SK-N-SH (cell line): Measurements from ENCODE around the gene SEPTIN12.

ENCODE experiments used
- CTCF ChIP-seq: fragments of 200-600 bp; sonication (generic); IDR thresholded peaks from 2 replicates; pipeline ENCODE4 v1.6.1; 2017; ENCODE audit warnings: antibody characterized with exemption, mild to moderate bottlenecking, moderate library complexity
- FOXJ3 ChIP-seq: sonication (generic); formaldehyde crosslinking; IDR thresholded peaks from 2 replicates; pipeline ENCODE4 v1.5.1; 2020; ENCODE audit warnings: mild to moderate bottlenecking, missing genetic modification reagents
- NRF1 ChIP-seq: IDR thresholded peaks from 2 replicates; pipeline ENCODE4 v1.6.1; 2012; ENCODE audit warnings: low read depth, mild to moderate bottlenecking, low read length
- POLR2AphosphoS5 ChIP-seq: IDR thresholded peaks from 2 replicates; pipeline ENCODE4 v1.6.1; 2012; ENCODE audit warnings: low read depth, low read length
- RAD21 ChIP-seq: IDR thresholded peaks from 2 replicates; pipeline ENCODE4 v1.6.1; 2012; ENCODE audit warnings: mild to moderate bottlenecking, low read length
- REST ChIP-seq: IDR thresholded peaks from 2 replicates; pipeline ENCODE4 v1.6.1; 2012; ENCODE audit warnings: mild to moderate bottlenecking, low read depth, low read length, moderate library complexity
- TAF1 ChIP-seq: IDR thresholded peaks from 2 replicates; pipeline ENCODE4 v1.6.1; 2012; ENCODE audit warnings: low read depth, mild to moderate bottlenecking, low read length, moderate library complexity, borderline replicate concordance
- TF ChIP-seq, protein P1 (sequence below): IDR thresholded peaks from 2 replicates; pipeline ENCODE4 v1.4.0; 2012; ENCODE audit warnings: low read depth
- TF ChIP-seq, protein P2 (sequence below): IDR thresholded peaks from 2 replicates; pipeline ENCODE4; 2012

DNA sequence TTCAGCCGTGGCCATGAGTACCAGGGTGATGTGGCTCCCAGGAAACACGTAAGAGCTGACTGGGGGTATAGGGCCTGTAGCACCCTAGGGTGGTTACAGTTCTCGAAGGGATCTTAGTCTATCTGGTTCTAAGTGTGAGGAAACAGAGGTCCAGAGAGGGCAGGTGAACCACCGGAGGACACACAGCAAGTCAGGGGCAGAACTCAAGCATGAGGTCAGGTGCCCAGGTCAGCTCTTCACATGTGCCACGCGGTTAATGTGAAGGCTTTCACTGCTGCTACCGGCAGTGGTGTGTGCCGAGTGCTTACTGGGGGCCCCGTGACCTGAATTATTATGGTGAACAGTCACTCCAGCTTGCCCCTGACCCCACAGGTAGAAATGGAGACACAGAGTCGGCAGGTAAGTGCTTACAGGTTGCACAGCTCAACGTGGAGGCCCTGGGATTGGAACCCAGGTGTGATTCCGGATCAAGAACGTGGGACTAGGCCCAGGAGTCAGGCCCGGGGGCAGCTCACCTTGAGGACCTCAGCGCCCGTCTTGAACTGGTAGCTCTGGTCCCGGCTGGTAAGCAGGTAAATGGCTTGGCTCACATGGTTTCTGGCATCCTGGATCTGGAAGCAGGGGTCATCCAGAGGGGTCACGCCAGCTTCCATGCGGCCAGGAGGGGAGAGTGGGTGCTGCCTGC lies 11.2 kb upstream of the SEPTIN12 start:
- TF ChIP-seq TAF1, result no peak
- no peak for TF ChIP-seq FOXJ3 (CRISPR knock-in tag)
- no peak for TF ChIP-seq POLR2AphosphoS5
- TF ChIP-seq CTCF, result no peak
- TF ChIP-seq RAD21, result no peak
- TF ChIP-seq, protein P1, sequence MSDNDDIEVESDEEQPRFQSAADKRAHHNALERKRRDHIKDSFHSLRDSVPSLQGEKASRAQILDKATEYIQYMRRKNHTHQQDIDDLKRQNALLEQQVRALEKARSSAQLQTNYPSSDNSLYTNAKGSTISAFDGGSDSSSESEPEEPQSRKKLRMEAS, result no peak
- no peak for TF ChIP-seq NRF1
- TF ChIP-seq, protein P2, sequence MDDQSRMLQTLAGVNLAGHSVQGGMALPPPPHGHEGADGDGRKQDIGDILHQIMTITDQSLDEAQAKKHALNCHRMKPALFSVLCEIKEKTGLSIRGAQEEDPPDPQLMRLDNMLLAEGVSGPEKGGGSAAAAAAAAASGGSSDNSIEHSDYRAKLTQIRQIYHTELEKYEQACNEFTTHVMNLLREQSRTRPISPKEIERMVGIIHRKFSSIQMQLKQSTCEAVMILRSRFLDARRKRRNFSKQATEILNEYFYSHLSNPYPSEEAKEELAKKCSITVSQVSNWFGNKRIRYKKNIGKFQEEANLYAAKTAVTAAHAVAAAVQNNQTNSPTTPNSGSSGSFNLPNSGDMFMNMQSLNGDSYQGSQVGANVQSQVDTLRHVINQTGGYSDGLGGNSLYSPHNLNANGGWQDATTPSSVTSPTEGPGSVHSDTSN, result no peak
- TF ChIP-seq REST, result no peak
